ENCODE data around the gene UBE2G2. TPM values are rescaled to one million over a fixed set of nuclear protein-coding genes. Genes with fewer than 3 reads are reported as not detected.

UBE2G2 gene
- total and polyA plus RNA-seq, 2 of the 4 experiments (the other 2 are of a cell fraction), result 65.4 to 91.7 TPM

- WGBS, 2 experiments (ENCODE audit: extremely low coverage in 2 of 2, insufficient read length in 1 of 2), result 95% methylated on average over 4 of the region's 16 CpGs; no CpG with 5 or more reads in 1 of the 2 experiments
- H2AFZ ChIP-seq (replicated peaks; ENCODE audit: low read length, poor library complexity), result no peak overlapping the region
- no peak overlapping the region for H3K27ac ChIP-seq (ENCODE audit: insufficient read depth, low read length)
- no peak overlapping the region for H4K5ac ChIP-seq (ENCODE audit: low read depth, low read length)
- dilution Hi-C loops (cut with HindIII; ENCODE audit: low sequenced_read_pairs, unreplicated experiment) (no loop called here), intact Hi-C loops (cut with micrococcal nuclease) (no loop called here), in situ Hi-C loops (cut with MboI; ENCODE audit: low sequenced_read_pairs) (no loop called here)
- no peak for DNase-seq
- no peak overlapping the region for H3K4ac ChIP-seq (ENCODE audit: low read depth, low read length)
- H3K4me3 ChIP-seq (ENCODE audit: insufficient read depth, low read depth, low read length), result no peak overlapping the region
- no peaks in the 10 kb centered on the region for H3K27me3 ChIP-seq (ENCODE audit: control insufficient read depth, insufficient read depth, low read length)
- no peak overlapping the region for H2AK9ac ChIP-seq (replicated peaks; ENCODE audit: low read depth, low read length, poor library complexity)
- H3K36me3 ChIP-seq (ENCODE audit: control insufficient read depth, insufficient read depth, low read length), result peaks cover 22% of the 10 kb centered on the region
- H2AK5ac ChIP-seq (ENCODE audit: low read depth, low read length), result no peak overlapping the region
- H4K91ac ChIP-seq (ENCODE audit: insufficient read depth, low read depth, low read length), result no peak overlapping the region
- TF ChIP-seq CTCF (conservative IDR thresholded peaks at IDR 0.05; ENCODE audit: low read depth, low read length) (no peak), RAD21 (IDR thresholded peaks at IDR 0.05; ENCODE audit: low read length) (no peak), CEBPB (IDR thresholded peaks at IDR 0.05; ENCODE audit: low read depth, low read length) (no peak), MAFK (IDR thresholded peaks at IDR 0.05; ENCODE audit: low read depth, low read length) (no peak), POLR2A (IDR thresholded peaks at IDR 0.05; ENCODE audit: low read depth, low read length) (no peak), USF2 (IDR thresholded peaks at IDR 0.05; ENCODE audit: low read depth, low read length) (no peak), NFE2L2 (IDR thresholded peaks at IDR 0.05; ENCODE audit: low read depth, low read length) (no peak), MXI1 (IDR thresholded peaks at IDR 0.05; ENCODE audit: borderline replicate concordance, low read depth, low read length) (no peak), RFX5 (IDR thresholded peaks at IDR 0.05; ENCODE audit: low read depth, low read length) (no peak)
- H3K9me3 ChIP-seq (ENCODE audit: control insufficient read depth, insufficient read depth, low read length), result no peaks in the 10 kb centered on the region
- ATAC-seq (ENCODE audit: low read depth), result no peak
- no peak overlapping the region for H3K9ac ChIP-seq (ENCODE audit: low read depth, low read length)
- peaks cover 3% of the 10 kb centered on the region; the same call in 1 of the 2 replicates for H3K4me1 ChIP-seq (ENCODE audit: control insufficient read depth, insufficient read depth, low read length)
- no peak overlapping the region for H3K14ac ChIP-seq (replicated peaks; ENCODE audit: low read depth, low read length)
- H4K20me1 ChIP-seq (ENCODE audit: insufficient read depth, low read length), result peaks cover 29% of the 10 kb centered on the region
- ChIA-PET CTCF (interaction anchor here (1.5 kb wide), 1 partner anchor 13 kb away, joined by 5 read pairs; no protein-coding TSS in a partner anchor), POLR2A (ENCODE audit: unreplicated experiment) (no interaction called here)
- H3K9me1 ChIP-seq (ENCODE audit: insufficient read depth, low read length), result peaks cover 7% of the 10 kb centered on the region; the same call in 1 of the 2 replicates
- peaks cover 40 to 48% of the 10 kb centered on the region in 2 experiments for H3K79me1 ChIP-seq (ENCODE audit: low read depth in 1 of 2, low read length in 2 of 2)
- H2BK120ac ChIP-seq (ENCODE audit: low read depth, low read length), result no peak overlapping the region
- no peak overlapping the region for H2BK5ac ChIP-seq (ENCODE audit: low read depth, low read length, poor library complexity, severe bottlenecking)
- no peak overlapping the region for H3K18ac ChIP-seq (ENCODE audit: low read depth, low read length)
- H4K8ac ChIP-seq (ENCODE audit: low read depth in 2 of 2, low read length in 2 of 2), result no peak overlapping the region
- no peak overlapping the region for H2BK20ac ChIP-seq (ENCODE audit: low read depth, low read length)
- H3K56ac ChIP-seq (ENCODE audit: extremely low read depth, insufficient read depth, low read length), result no peak overlapping the region
- no TSS peak for BruUV-seq (replicated peaks)
- no peak overlapping the region for H2BK15ac ChIP-seq (ENCODE audit: low read depth, low read length)
- H3K23ac ChIP-seq (ENCODE audit: low read depth, low read length), result no peak overlapping the region
- no peak overlapping the region for H3K4me2 ChIP-seq (ENCODE audit: low read depth, low read length)
These were observed 20.7 kb downstream of the UBE2G2 start for GRCh38 chr21:44780767-44781459.
